CD4-positive, alpha-beta memory T cell (primary cell): ENCODE measurements around the gene CFAP97D1. TPM values are rescaled to one million over a fixed set of nuclear protein-coding genes. Genes with fewer than 3 reads are reported as not detected.

ENCODE experiments used
- CTCF ChIA-PET: fragments of 350-600 bp; sonication (Branson Sonifier 250); formaldehyde crosslinking; loops from one replicate; lab custom pipeline; 2021; ENCODE audit warnings: inconsistent platforms; ENCODE audit not compliant: partially characterized antibody; lab: Charles Lee
- POLR2A ChIA-PET: fragments of 350-600 bp; sonication (Branson Sonifier 250); formaldehyde crosslinking; loops from one replicate; lab custom pipeline; 2021; ENCODE audit not compliant: partially characterized antibody; lab: Charles Lee
- DNase-seq, 5 donors: peaks; one replicate each; pipeline versions ENCODE4 v3.0.0 to v3.0.0-alpha.2; 2020 to 2022; ENCODE audit warnings: mixed read lengths in 1 of 5
- H3K27ac ChIP-seq: one replicate; pipeline ENCODE4 v1.7.0; 2013; ENCODE audit warnings: low read depth, low read length
- H3K27me3 ChIP-seq: 2 replicates; pipeline ENCODE4 v1.7.0; 2013; ENCODE audit warnings: mild to moderate bottlenecking, low read length, moderate library complexity; ENCODE audit not compliant: insufficient read depth
- H3K36me3 ChIP-seq: 2 replicates; pipeline ENCODE4 v1.7.0; 2013; ENCODE audit warnings: mild to moderate bottlenecking, low read length, moderate library complexity; ENCODE audit not compliant: insufficient read depth
- H3K4me1 ChIP-seq: 2 replicates; pipeline ENCODE4 v1.7.0; 2013; ENCODE audit warnings: mild to moderate bottlenecking, low read length, moderate library complexity; ENCODE audit not compliant: insufficient read depth
- H3K4me3 ChIP-seq, 2 donors: one replicate each; pipeline ENCODE4 v1.7.0; 2013; ENCODE audit warnings: low read length in 2 of 2, mild to moderate bottlenecking in 1 of 2
- H3K9me3 ChIP-seq, 2 donors: one replicate each; pipeline ENCODE4 v1.7.0; 2013; ENCODE audit warnings: low read length in 2 of 2, control low read depth in 1 of 2; ENCODE audit not compliant: control insufficient read depth in 1 of 2
- H3K27ac Mint-ChIP-seq, 7 donors: one replicate each; pipeline ENCODE4 v1.8.0; 2020 to 2021; ENCODE audit warnings: mixed read lengths in 7 of 7, mild to moderate bottlenecking in 6 of 7, inconsistent platforms in 3 of 7, moderate library complexity in 3 of 7
- H3K27me3 Mint-ChIP-seq, 2 donors: one replicate each; pipeline ENCODE4 v1.8.0; 2020 to 2021; ENCODE audit warnings: mixed read lengths in 2 of 2
- H3K36me3 Mint-ChIP-seq, 2 donors: one replicate each; pipeline ENCODE4 v1.8.0; 2020 to 2021; ENCODE audit warnings: mixed read lengths in 2 of 2, inconsistent platforms in 1 of 2, mild to moderate bottlenecking in 1 of 2
- H3K4me1 Mint-ChIP-seq, 4 donors: one replicate each; pipeline ENCODE4 v1.8.0; 2020 to 2021; ENCODE audit warnings: mixed read lengths in 4 of 4, mild to moderate bottlenecking in 1 of 4
- H3K4me3 Mint-ChIP-seq, 8 donors: one replicate each; pipeline ENCODE4 v1.8.0; 2020 to 2021; ENCODE audit warnings: mixed read lengths in 8 of 8, mild to moderate bottlenecking in 7 of 8, moderate library complexity in 6 of 8, inconsistent platforms in 3 of 8
- H3K9me3 Mint-ChIP-seq, 8 donors: one replicate each; pipeline ENCODE4 v1.8.0; 2020 to 2021; ENCODE audit warnings: mixed read lengths in 8 of 8, mild to moderate bottlenecking in 5 of 8, inconsistent platforms in 3 of 8, moderate library complexity in 1 of 8
- intact Hi-C: fragments of 100-400 bp; cut with micrococcal nuclease; formaldehyde crosslinking; loops from one replicate; pipeline ENCODE4 v1.15.1; 2023
- polyA plus RNA-seq, 2 donors: library from polyadenylated mRNA; unstranded; fragments of 300-500 nt; fragmentation: Illumina TruSeq; gene quantifications; one replicate each; pipeline ENCODE4 v1.2.3, GENCODE V29; 2021
- total RNA-seq, 2 experiments: library from RNA; stranded (reverse); gene quantifications; one replicate each; pipeline ENCODE4 v1.2.3, GENCODE V29; 2021

The CFAP97D1 gene
- total and polyA plus RNA-seq, 4 experiments from 2014 or later: not detected

DNA sequence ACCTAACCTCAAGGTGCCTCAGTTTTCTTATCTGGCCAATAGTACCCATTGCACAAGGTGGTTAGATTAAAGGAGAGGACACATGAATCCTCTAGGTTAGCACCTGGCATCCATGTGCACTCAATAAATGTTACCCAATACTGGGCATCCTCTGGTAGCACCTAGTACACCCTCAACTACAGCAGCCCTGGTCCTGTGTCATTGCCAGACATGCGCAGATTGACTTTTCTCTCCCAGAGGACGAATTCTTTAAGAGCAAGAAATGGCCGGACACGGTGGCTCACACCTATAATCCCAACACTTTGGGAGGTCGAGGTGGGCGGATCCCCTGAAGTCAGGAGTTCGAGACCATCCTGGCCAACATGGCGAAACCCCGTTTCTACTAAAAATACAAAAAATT lies 8.8 kb upstream of the CFAP97D1 start:
- intact Hi-C loops: no loop called here
- ChIA-PET CTCF (no interaction called here), POLR2A (no interaction called here)
- Histone ChIP-seq H3K27ac (no peak overlapping the region), H3K4me1 (no peaks in the 10 kb centered on the region), H3K9me3 (no peaks in the 10 kb centered on the region), H3K36me3 (no peaks in the 10 kb centered on the region), H3K4me3 (no peak overlapping the region), H3K27me3 (no peaks in the 10 kb centered on the region)
- H3K36me3 Mint-ChIP-seq: peaks cover 32 to 38% of the 10 kb centered on the region in 2 donors
- DNase-seq: no peak
- H3K27ac Mint-ChIP-seq: no peak overlapping the region
- H3K9me3 Mint-ChIP-seq: no peaks in the 10 kb centered on the region
- no peak overlapping the region for H3K4me3 Mint-ChIP-seq
- H3K27me3 Mint-ChIP-seq: no peaks in the 10 kb centered on the region
- peaks cover 0 to 4% (median under 1%) of the 10 kb centered on the region in 4 donors for H3K4me1 Mint-ChIP-seq

DNA sequence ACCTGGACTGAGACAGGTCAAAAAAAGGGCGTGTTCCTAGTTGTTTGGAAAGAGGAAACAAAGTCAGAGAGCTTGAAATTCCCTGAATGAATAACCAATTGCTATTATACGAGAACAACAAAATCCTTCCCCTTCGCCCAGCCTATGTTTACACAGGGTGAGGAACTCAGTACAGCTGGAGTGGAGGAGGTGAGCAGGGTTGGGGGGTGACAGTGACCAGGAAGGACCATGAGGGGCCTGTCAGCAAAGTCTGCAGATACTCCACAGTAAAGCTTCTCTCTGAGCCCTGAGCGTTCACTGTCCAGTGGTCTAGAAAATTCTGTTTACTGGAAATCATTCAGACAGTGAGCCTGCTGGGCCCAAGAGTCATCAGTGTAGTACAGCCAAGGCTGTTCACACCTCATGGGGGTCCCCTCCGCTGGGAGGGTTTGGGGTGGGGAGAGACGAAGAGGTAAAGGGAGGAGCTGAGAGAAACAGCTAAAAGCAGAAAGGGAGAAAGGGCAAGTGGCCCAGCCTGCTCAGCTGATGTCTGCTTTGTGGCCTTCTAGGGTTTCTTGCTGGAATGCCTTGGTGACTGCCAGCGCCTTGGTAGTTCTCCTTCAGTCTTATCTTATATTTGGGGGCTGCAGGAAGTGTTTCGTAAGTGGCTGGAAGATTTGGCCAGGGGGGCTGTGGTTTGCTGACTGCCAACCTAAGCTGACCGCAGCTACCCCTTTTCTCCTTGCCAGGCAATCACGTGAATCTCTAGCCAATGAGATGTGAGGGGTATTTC lies 7.2 kb upstream of the CFAP97D1 start:
- H3K27ac Mint-ChIP-seq: peak overlapping the region in 1 of 7 donors; percentile 5
- H3K4me1 Mint-ChIP-seq: peaks cover 0 to 4% (median 3%) of the 10 kb centered on the region in 4 donors
- Histone ChIP-seq H3K27ac (no peak overlapping the region), H3K4me3 (no peak overlapping the region), H3K36me3 (no peaks in the 10 kb centered on the region), H3K9me3 (no peaks in the 10 kb centered on the region), H3K4me1 (peaks cover 3% of the 10 kb centered on the region), H3K27me3 (no peaks in the 10 kb centered on the region)
- H3K4me3 Mint-ChIP-seq: no peak overlapping the region
- DNase-seq: no peak
- intact Hi-C loops: no loop called here
- H3K9me3 Mint-ChIP-seq: no peaks in the 10 kb centered on the region
- H3K36me3 Mint-ChIP-seq: peaks cover 32 to 38% of the 10 kb centered on the region in 2 donors
- ChIA-PET POLR2A (interaction anchor here (1.0 kb wide), 1 partner anchor 78 kb away, joined by 4 read pairs; no protein-coding TSS in a partner anchor), CTCF (interaction anchor here (1.3 to 1.4 kb wide), 2 partner anchors 12 to 14 kb away, joined by 3 to 5 read pairs; partner anchors contain the start of gene SOST)
- H3K27me3 Mint-ChIP-seq: no peaks in the 10 kb centered on the region

DNA sequence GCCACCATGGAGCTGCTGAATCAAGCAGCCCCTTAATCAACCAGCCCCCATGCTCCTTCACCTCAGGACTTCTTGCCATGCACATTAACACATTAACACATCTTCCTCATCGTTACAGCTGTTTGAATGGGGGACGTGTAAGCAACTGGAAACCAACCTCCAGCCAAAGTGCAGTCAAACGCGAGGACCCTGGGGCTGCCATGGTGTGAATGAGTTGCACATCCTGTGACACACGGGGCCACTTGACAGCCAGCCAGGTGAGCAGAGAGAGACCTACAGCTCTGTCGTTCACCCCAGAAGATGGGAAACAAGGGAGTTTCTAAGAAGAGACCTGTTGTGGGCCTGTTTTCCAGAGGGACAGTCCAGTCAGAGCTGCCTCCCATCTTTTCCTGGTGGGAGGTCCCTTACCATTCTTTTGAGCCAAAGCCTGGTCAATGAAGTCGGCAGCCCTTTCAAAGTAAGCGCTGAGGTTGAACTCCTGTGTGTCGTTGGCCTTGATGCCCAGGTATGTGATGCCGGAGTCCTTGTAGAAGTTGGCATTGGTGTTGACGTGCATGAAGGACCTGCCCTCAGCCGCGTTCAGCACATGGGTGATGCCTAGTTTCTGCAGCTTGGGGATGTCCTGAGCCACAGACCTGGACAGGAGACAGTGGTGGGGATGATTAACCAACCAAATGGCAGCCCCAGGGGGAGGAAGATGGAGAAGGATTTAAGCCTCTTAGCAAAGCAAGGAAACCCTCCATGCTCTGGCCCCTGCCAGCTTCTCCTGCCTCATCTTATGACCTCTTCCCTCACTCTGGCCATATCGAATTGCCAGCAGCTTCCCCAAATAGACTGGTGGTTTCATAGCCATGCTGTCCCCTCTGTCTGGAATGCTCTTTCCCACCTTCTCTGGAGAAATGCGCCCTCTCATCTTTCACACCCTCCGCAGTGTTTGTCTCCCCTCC lies 5.7 kb upstream of the CFAP97D1 start:
- Histone ChIP-seq H3K27ac (no peak overlapping the region), H3K4me3 (no peak overlapping the region), H3K27me3 (no peaks in the 10 kb centered on the region), H3K36me3 (no peaks in the 10 kb centered on the region), H3K9me3 (no peaks in the 10 kb centered on the region), H3K4me1 (peaks cover 9% of the 10 kb centered on the region)
- intact Hi-C loops: no loop called here
- Mint-ChIP-seq H3K4me1 (peaks cover 0 to 10% (median 3%) of the 10 kb centered on the region in 4 donors), H3K36me3 (peaks cover 26 to 30% of the 10 kb centered on the region in 2 donors), H3K9me3 (no peaks in the 10 kb centered on the region), H3K27ac (peak overlapping the region in 1 of 7 donors; percentile 38), H3K27me3 (no peaks in the 10 kb centered on the region), H3K4me3 (no peak overlapping the region)
- POLR2A ChIA-PET: no interaction called here
- CTCF ChIA-PET: interaction anchor here (1.2 to 2.7 kb wide), 2 partner anchors 8 to 14 kb away, joined by 4 to 20 read pairs; no protein-coding TSS in a partner anchor
- DNase-seq: no peak

DNA sequence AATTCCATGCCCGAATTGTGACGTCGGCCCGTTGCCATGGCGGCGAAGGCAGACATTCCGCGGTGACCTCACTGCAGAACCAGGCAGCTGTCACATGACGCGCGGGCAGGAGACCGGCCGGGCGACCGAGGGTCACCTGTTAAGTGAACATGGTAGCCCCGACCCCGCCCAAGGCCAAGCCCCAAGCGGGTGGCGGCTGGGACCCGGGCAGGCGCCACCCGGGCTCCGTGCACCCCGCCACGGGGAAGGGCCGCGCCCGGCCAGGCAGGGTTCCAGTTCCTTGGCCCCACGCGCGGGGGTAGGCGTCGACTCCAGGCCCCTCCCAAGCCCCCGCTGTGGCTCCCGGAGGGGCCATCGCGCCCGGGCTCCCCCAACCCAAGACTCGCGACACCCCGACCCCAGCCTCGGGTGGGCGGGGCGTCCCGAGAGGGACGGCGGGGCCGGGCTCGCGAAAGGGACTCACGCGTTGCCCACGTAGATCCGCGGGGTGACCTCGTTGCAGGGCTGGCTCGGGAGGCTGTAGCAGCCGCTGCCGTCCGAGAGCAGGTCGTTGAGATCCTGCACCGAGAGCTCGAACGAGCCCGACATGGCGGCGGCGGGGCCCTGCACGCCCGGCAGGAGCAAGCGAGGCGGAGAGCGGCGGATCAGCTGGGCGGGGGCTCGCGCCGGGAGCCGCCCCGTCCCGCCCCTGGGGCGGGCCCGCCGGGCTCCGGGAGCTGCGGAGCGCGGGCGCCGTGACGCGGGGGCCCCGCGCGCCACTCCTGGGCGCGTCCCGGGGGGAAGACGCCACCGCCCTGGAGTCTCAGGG lies 1.7 kb upstream of the CFAP97D1 start, which contains the start of gene DUSP3:
TSS of gene DUSP3 (minus strand) at position 641 of the 808 bp plus-strand sequence. CDS start at position 588, 53 bp downstream.
- peaks cover 1 to 4% of the 10 kb centered on the region in 2 donors for H3K36me3 Mint-ChIP-seq
- Histone ChIP-seq H3K27me3 (peaks cover 4% of the 10 kb centered on the region), H3K4me1 (peaks cover 10% of the 10 kb centered on the region), H3K4me3 (peak within 1 kb of the TSS; percentile 29 to 77), H3K27ac (peak within 1 kb of the TSS; percentile 67), H3K36me3 (no peaks in the 10 kb centered on the region), H3K9me3 (no peaks in the 10 kb centered on the region)
- intact Hi-C loops: no loop called here
- POLR2A ChIA-PET: interaction anchor here (1.0 kb wide), 1 partner anchor 12 kb away, joined by 3 read pairs; no protein-coding TSS in a partner anchor
- peak within 1 kb of the TSS; percentile 72 to 89 (median 82) for H3K27ac Mint-ChIP-seq
- H3K4me3 Mint-ChIP-seq: peak within 1 kb of the TSS; percentile 84 to 93 (median 86)
- CTCF ChIA-PET: interaction anchor here (2.6 kb wide), 1 partner anchor 12 kb away, joined by 12 read pairs; no protein-coding TSS in a partner anchor
- H3K4me1 Mint-ChIP-seq: peaks cover 0 to 13% (median 4%) of the 10 kb centered on the region in 4 donors
- H3K9me3 Mint-ChIP-seq: no peaks in the 10 kb centered on the region
- peaks cover 11 to 16% of the 10 kb centered on the region in 2 donors for H3K27me3 Mint-ChIP-seq
- DNase-seq: peak; percentile 68 to 79 (median 77)

DNA sequence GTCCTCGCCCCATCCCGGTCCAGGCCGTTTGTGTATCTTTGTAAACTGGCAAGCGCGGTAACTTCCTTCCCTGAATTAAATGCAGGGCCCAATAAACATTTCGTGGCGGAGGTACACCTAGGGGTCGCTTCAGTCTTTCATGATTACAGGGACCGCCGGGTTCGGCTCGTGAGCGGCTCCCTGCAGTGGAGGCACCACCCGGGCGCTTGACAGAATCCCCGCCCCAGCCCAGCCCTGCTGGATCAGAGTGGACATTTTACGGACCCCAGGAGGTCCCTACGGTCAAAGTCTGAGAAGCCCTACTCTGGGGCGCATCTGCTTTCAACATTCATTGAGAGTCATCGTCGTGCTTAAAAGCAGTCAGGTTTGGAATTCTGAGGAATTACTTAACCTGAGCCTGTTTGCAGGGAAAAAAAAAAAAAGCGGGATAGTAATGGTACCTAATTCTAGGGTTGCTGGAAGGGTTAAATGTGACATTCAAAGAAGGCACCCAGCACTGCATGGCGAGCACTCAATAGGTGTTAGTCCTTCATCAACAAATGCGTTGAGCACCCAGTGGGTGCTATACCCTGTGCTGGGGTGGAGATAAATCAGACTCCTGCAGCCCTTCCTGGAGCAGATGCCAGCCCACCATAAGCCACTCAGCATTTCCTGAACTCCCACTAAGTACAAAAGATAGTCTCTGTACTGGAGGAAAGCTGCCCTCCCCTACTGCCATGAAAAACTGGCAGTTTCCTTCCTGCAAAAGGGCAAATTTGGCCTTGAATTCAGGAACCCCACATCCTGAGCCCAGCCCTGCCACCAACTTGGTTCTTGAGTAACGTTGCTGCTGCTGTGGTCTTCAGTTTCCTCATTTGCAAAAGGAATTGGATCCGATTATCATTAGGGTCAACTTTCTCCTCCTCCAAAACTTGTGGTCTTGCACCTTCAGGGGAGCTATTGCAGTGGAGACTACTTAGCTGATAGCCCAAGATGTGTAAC lies 800 bp upstream of the CFAP97D1 start:
- H3K9me3 Mint-ChIP-seq: no peaks in the 10 kb centered on the region
- intact Hi-C loops: no loop called here
- H3K4me1 Mint-ChIP-seq: peaks cover 0 to 13% (median 4%) of the 10 kb centered on the region in 4 donors
- H3K4me3 ChIP-seq: peak overlapping the region in 1 of 2 donors; percentile 77
- POLR2A ChIA-PET: interaction anchor here (0.6 to 1.0 kb wide), 2 partner anchors 13 to 85 kb away, joined by 3 read pairs; no protein-coding TSS in a partner anchor
- H3K9me3 ChIP-seq: no peaks in the 10 kb centered on the region
- H3K4me3 Mint-ChIP-seq: peak overlapping the region; percentile 76 to 85 (median 80)
- peaks cover 4% of the 10 kb centered on the region for H3K27me3 ChIP-seq
- no peaks in the 10 kb centered on the region for H3K36me3 ChIP-seq
- peaks cover 15 to 17% of the 10 kb centered on the region in 2 donors for H3K27me3 Mint-ChIP-seq
- peaks cover 0 to 2% of the 10 kb centered on the region in 2 donors for H3K36me3 Mint-ChIP-seq
- DNase-seq: no peak
- peak overlapping the region; percentile 31 for H3K27ac ChIP-seq
- H3K4me1 ChIP-seq: peaks cover 10% of the 10 kb centered on the region
- peak overlapping the region in 6 of 7 donors; percentile 36 to 72 (median 49) for H3K27ac Mint-ChIP-seq
- CTCF ChIA-PET: interaction anchor here (0.8 to 2.6 kb wide), 3 partner anchors 13 to 66 kb away, joined by 5 to 12 read pairs (median 5); no protein-coding TSS in a partner anchor
